NT2/D1 (cell line): ENCODE results near the gene MEIS2.

ENCODE experiments used
- SUZ12 ChIP-seq: IDR thresholded peaks from 2 replicates; pipeline ENCODE4 v1.6.1; 2011; ENCODE audit not compliant: insufficient read length, insufficient read depth; ENCODE audit errors: extremely low read depth
- YY1 ChIP-seq: IDR thresholded peaks from 2 replicates; pipeline ENCODE4 v1.6.1; 2011; ENCODE audit not compliant: insufficient read length, insufficient read depth
- ZNF274 ChIP-seq: IDR thresholded peaks from 2 replicates; pipeline ENCODE4 v1.6.1; 2011; ENCODE audit warnings: mild to moderate bottlenecking, low read depth, low read length

- TF ChIP-seq YY1: no peak
- no peak for TF ChIP-seq ZNF274
- TF ChIP-seq SUZ12: no peak
Measured at GRCh38 chr15:37079726-37080125, 20.6 kb downstream of the MEIS2 start.
